HG02852 (cell line): ENCODE data around the gene TRAPPC12.
"Not testable (repeated sequence)": the region's sequence is repeated elsewhere in the genome, so short reads cannot be mapped to it uniquely, and the experiment has no call there.

Source experiments
- ATAC-seq: cut with Tn5 transposase; IDR thresholded peaks from one replicate; pipeline ENCODE4 v1.9.1; 2021; ENCODE audit warnings: mild to moderate bottlenecking, moderate library complexity; ENCODE audit not compliant: unreplicated experiment

TRAPPC12 gene

DNA sequence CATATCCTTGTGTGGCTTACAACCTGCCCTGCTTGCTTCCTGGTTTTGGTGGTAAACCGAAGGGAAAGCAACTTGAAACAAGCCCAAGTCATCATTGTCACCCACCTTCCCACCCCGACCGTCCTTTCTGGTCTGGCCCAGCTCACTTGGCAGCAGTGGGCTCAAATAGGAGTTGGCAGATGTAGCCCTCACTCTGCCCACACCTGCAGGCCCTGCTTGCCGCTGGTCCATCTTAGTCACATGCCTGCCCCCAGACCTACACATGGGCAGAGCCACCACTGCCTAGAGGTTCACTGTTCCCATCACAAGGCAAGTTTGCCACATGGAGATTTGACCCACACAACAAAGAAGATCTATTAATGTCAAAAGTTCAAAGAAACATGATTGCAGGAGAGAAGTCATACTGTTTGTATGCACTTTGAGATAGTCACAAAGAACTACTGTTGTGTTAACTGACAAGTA, 11.2 kb upstream of the TRAPPC12 start:
- no peak for ATAC-seq

GRCh38 chr2:3369340-3370181, 9.9 kb upstream of the TRAPPC12 start:
- not testable (repeated sequence) for ATAC-seq

- ATAC-seq = no peak
These were observed 2.7 kb upstream of the TRAPPC12 start for GRCh38 chr2:3376821-3377220.

DNA sequence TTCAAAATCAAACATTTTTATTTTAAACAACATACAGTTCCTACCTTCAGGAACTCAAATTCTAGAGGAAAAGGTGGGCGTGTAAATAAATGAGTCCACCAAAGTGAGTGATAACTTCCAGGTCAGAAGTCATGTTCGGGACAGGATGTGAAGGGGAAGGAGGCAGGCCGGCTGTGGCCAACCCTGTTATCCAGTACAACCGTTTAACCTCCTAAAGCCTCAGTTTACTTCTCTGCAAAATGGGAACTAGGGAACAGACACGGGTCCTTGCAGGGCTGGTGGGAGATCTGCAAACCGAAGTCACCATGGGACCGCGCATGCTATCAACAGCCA, 2.2 kb upstream of the TRAPPC12 start:
- peak; percentile 18 for ATAC-seq

DNA sequence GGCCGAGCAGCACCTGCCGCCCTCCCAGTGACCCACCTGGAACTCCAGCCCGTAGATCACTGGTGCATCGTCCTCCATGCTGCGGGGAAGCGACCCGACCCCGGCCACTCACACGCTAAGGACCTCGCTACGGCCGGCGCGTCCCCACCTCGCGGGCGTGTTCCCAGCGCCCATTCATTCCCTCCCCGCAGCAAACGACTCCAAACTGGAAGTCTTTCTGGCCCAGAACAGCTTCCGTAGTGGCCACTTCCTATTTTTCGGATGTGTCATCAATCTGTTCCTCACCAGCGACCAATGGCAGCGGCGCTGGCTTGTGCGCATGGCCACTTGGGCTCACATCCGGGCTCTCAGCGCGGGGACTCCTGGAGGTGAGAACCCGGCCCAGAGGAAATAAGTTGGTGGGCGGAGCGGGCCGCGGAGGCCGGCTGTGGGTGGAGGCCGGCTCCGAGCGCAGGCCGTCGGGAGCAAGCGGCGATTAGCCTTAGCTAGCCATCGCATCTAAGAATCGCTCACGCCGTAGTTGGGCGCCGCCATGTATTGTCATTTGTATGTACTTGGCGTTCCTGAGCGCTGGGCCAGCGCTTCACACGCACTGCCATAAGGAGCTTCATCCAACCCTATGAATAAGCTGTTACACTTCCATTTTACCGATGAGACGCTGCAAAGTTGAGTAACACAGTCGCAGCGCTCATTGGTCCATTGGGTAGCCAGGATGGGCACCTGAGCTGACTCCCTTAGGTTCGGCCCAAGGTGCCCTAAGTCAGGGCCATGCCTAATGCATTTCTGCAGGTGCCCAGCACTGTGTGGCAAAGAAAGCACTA, 1.7 kb upstream of the TRAPPC12 start, which contains the start of gene EIPR1:
TSS of gene EIPR1 (minus strand) at position 207 of the 821 bp plus-strand sequence. CDS start at position 78, 129 bp downstream.
- ATAC-seq = peak; percentile 76

DNA sequence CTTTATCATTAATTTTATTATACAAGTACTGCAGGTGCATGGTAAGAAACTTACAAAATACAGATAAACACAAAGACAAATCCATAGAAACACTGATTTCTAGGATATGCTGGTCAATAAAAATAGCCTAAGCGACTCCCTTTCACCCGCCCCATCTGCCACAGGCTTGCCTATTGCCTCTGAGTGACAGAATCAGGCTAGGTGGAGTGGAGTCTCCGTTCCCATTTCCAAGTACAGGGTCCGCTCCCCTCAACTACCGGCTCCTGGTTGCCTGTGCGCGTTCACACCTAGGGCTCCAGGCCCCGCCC, 201 bp upstream of the TRAPPC12 start:
- ATAC-seq = no peak

DNA sequence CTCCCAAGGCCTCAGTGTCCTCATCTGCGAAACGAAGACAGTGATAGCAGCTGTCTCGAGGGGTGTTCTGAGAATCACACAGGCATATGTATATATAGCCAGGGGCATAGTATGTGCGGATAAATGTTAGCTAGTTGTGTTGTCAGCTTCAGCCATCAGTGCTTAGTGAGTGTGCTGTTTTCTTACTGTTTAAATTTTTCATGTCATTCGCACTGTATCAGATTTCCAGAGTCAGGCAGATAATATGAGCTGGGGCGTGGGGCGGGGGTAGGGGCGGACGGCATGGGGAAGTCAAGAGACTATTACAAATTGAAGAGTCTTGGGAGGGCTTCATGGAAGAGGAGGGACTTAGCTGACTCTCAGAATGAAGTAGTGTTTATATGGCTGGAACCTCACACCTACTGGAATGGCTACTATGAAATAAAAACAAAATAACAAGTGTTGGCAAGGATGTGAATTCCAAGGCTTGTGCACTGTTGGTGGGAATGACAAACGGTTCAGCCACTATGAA, 7.0 kb downstream of the TRAPPC12 start:
- ATAC-seq = no peak

DNA sequence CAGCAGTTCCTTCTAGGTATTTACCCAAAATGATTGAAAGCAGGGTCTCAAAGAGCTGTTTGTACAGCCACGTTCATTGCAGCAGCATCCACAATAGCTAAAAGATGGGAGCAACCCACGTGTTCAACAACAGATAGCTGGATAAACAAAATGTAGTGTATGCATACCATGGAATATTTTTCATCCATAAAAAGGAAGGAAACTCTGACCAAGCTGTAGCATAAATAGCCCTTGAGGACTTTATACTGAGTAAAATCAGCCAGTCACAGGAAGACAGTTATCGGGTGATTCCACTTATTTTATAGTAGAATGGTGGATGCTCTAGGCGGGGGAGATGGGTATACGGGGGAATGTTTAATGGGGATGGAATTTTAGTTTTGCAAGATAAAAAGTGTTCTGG, 7.5 kb downstream of the TRAPPC12 start:
- ATAC-seq = no peak

GRCh38 chr2:3387644-3388411, 8.3 kb downstream of the TRAPPC12 start:
- no peak for ATAC-seq

DNA sequence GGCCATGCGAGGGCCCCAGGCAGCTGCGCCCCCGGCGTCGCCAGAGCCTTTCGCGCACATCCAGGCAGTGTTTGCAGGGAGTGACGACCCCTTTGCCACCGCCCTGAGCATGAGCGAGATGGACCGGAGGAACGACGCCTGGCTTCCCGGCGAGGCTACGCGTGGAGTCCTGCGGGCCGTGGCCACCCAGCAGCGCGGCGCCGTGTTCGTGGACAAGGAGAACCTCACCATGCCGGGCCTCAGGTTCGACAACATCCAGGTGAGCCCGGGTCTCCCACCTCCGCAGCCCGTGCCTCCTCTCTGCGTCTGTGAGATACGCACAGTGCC, 8.9 kb downstream of the TRAPPC12 start:
- no peak for ATAC-seq

GRCh38 chr2:3389193-3389592, 9.7 kb downstream of the TRAPPC12 start:
- ATAC-seq = no peak

DNA sequence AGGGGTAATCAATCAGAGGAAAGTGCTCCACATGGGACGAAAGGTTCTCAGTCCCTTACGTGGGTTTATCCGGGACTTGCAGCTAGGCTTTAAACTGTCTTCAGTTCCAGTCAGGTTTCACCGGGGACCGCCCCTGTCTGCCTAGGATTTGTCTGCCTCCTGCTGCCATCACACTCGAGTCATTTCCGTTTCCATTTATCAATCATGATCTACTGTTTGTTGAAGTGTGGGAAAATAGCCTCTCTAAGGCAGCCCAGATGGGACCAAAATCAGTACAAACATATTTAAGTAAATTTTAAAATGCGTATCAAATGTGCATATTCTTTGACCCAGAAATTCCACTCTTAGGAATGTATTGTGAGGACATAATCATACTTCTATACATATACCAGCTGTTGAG, 10.5 kb downstream of the TRAPPC12 start:
- ATAC-seq = no peak

DNA sequence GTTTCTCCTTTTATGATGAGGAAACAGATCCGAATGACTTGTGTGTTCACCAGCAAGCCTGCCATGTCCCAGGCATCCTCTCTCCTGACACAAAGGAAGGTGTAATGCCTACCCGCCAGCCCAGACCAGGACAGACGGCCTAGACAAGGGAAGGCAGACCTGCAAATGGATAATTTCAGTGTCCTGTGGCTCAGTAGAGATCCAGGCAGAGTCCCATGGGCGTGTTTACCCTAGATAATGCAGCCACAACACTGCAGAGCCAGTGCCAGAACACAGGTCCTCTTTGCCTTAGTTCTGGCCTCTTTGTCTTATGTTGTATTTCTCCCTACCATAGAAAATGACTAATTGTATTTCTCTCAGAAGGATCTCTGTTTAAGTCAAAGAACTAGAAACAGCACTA, 12.7 kb downstream of the TRAPPC12 start:
- no peak for ATAC-seq

DNA sequence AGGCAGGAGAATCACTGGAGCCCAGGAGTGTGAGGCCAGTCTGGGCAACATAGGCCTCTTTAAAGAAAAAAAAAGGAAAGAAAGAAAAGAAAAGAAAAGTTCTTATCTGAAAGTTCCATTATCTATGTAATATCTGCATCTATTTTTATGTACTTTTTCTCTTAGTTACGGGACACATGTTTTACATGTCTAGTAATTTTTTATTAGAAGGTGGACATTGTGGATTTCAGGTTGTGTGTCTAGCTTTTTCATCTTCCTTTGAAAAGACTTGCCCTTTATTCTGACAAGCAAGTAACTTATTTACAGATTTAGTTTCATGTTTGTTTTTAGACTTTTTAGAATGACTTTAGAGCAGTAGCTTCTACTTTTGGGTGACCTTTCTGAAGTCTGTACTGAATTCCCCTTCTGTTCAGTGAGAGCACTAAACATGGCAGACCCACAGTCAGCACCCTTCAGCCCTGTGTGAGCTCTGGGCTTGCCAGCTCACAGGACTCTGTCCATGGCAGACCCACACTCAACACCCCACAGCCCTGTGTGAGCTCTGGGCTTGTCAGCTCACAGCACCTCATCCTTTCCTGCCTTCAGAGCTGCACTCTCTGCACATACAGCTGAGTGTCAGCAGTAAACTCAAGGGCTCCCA, 17.5 kb downstream of the TRAPPC12 start:
- ATAC-seq = peak; percentile 55

- no peak for ATAC-seq
These were observed 19.4 kb downstream of the TRAPPC12 start for GRCh38 chr2:3398857-3399256.

GRCh38 chr2:3399381-3399780, 19.9 kb downstream of the TRAPPC12 start:
- no peak for ATAC-seq

DNA sequence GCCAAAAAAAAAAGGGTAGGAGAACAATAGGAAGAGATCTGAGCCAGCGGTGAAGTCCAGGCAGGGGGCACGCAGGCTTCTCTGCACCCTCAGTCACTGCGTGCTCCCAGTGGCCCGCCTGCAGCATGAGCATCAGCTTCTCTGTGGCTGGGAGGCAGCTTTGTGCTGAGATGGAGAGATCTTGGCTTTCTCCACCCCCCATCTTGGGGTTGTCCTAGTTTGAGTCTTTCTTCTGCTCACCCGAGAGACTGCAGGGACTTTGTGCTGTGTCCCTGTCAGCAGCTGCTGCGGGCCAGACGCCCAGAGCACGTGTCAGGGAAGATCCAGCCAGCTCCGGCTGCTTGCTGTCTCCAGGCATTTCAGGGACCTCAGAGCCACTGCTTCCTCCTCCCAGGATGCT, 20.3 kb downstream of the TRAPPC12 start:
- ATAC-seq = no peak

DNA sequence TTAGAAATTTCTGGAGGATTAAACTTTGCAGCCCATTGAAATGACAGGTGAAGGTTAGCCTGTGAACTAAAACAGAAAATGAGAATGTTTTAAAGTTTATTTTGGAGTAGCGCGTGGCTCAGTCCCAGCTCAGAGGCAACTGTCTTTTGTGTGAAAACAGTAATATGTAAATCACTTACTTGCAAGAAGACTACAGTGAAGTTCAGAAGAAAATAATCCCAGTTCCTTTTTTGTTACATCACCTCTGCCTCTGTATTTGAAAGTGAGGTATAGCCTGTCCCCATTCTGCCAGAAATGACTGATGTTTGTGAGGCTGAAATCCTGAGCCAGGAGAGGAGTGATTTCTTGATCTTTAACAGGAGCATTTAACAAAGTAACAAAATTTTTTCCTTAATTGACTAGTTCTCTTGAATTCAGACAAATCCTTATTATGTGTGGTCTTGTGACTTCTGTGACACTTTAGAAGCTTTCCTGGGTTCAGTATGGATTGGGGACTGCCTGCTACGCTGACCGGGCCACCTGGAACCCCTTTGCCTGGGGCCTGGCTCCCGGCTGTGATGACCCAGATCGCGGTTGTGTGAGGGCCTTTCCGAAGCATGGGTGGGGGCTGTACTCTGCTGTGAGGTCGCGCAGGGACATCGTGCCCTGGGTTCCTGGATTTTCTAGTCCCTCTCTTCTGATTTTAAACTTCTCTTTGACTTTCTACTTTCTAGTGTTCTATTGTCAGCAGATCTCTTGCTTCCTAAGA, 24.3 kb downstream of the TRAPPC12 start:
- ATAC-seq = peak; percentile 100

- ATAC-seq = no peak
These were observed 24.9 kb downstream of the TRAPPC12 start for GRCh38 chr2:3404349-3404894.

GRCh38 chr2:3405307-3405706, 25.8 kb downstream of the TRAPPC12 start:
- no peak for ATAC-seq
